Lung microvascular endothelial cell (primary cell): ENCODE measurements around the gene TNFAIP2. TPM values are rescaled to one million over a fixed set of nuclear protein-coding genes. Genes with fewer than 3 reads are reported as not detected.
A peak's percentile ranks its signal among the peaks of the same experiment; 100 is the strongest.

ENCODE experiments used
- DNase-seq, 2 donors: peaks; one replicate each; pipeline versions ENCODE4 v3.0.0 to v3.0.0-alpha.2; 2010; ENCODE audit warnings: low read depth in 2 of 2
- total RNA-seq: library from RNA; depleted of rRNA; stranded (reverse); fragments of >200 nt; gene quantifications from 2 replicates; pipeline ENCODE4 v1.2.1, GENCODE V29; 2014

TNFAIP2 gene
- total RNA-seq, 1 donor from 2014 or later: 21.0 TPM

DNA sequence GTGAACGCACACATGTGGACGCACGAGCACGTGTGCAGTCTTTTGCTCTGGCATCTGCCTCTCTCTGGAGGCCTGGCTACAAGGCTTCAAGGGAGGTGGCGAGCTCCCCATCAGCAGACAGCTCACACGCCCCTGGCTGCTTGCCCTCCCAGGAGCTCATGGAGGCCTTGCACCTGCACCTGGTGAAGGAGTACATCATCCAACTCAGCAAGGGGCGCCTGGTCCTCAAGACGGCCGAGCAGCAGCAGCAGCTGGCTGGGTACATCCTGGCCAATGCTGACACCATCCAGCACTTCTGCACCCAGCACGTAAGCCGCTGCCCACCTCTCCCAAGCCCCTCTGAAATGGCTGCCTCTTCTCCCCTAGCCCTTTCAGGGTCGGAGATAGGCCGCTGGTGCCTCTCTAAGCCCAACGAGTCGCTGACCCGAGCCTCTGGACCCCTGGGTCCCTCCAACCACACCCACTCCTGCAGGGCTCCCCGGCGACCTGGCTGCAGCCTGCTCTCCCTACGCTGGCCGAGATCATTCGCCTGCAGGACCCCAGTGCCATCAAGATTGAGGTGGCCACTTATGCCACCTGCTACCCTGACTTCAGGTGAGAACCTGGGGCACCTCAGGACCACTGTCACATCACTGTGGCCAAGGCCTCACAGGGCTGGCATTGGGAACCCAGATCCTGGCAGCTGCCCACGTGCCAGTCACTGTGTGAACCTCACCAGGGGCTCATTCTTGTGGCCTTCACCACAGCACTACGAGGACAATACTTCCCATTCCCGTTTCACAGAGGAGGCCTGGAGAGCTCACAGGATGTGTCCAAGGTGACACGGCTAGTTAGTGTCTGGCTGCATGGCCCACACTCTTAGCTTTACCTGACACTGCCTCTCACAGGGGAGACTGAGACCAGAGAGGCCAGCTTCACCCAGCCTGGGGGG is 10.2 kb downstream of the TNFAIP2 start:
- DNase-seq: no peak

- DNase-seq: no peak
Observed at GRCh38 chr14:103134405-103134804, 11.1 kb downstream of the TNFAIP2 start.

- no peak for DNase-seq
Observed at GRCh38 chr14:103134919-103135318, 11.7 kb downstream of the TNFAIP2 start.

GRCh38 chr14:103135333-103136260 is 12.3 kb downstream of the TNFAIP2 start:
- DNase-seq: no peak

- DNase-seq: no peak
Observed at GRCh38 chr14:103136388-103137271, 13.4 kb downstream of the TNFAIP2 start.

DNA sequence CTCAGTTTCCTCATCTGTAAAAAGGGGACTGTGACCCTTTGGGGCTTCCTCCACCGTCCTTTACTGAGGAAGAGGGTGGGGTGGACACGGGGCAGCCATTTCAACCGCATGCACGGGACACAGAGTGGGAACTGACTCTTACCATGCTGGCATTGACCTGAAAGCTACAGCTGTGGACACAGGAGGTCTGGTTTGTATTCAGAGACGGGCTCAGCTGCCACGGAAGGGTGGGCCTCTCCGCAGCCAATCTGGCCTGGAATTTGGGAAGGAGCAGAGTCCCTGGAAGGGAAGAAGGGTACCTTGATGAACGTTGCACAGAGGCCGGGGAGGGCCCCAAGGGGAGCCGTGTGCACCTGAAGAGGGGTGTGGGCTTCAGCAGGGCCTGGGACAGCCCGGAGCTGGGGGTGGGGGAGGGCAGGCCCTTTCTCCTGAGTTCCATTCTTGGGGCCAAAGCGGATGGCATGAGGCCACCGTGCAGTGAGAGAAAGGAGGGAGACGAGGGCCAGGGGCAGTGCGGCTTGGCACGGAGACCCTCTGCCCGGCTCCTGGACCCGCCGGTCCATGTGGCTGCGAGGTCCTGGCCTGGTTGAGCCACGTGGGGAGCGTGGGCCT is 14.5 kb downstream of the TNFAIP2 start:
- DNase-seq: no peak

DNA sequence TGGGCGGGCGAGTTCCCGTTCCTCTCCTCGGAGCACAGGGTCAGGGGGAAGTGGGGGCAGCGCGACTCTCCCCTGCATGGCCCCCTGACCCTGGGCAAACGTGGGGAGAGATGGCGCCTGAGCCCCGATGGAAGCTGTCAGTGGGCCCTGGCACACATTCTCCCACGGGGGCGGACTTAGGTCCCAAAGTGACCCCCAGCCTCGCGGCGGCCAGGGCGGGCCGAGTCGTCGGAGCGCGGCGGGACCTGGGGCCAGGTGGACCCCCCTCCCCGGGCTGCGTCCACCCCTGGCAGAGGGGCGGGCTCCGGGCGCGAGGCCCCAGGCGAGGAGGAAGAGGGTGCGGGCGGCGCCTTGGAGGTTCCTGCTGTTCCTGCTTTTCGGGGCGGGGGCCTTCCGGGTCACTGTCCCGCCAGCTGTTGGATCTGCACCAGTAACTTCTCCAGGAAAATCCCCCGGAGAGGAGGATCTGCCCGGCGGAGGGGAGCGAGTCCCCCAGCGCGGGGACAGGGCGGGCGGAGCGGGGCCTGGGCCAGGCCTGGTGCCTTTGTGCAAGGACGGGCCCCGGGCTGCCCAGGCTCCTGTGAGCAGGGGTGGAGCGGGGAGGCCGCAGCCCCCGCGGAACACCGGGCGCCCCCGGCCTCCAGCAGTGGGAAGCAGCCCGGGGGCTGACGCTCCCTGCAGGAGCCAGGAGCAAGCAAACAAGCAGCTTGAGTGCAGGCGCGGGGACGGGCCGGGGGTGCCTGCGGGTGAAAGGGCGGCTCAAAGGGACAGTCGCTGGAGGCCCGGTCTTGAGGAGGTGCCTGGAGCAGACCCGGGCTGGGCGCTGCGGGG is 15.3 kb downstream of the TNFAIP2 start:
- DNase-seq: no peak

GRCh38 chr14:103139132-103140025 is 16.1 kb downstream of the TNFAIP2 start:
- DNase-seq: no peak

DNA sequence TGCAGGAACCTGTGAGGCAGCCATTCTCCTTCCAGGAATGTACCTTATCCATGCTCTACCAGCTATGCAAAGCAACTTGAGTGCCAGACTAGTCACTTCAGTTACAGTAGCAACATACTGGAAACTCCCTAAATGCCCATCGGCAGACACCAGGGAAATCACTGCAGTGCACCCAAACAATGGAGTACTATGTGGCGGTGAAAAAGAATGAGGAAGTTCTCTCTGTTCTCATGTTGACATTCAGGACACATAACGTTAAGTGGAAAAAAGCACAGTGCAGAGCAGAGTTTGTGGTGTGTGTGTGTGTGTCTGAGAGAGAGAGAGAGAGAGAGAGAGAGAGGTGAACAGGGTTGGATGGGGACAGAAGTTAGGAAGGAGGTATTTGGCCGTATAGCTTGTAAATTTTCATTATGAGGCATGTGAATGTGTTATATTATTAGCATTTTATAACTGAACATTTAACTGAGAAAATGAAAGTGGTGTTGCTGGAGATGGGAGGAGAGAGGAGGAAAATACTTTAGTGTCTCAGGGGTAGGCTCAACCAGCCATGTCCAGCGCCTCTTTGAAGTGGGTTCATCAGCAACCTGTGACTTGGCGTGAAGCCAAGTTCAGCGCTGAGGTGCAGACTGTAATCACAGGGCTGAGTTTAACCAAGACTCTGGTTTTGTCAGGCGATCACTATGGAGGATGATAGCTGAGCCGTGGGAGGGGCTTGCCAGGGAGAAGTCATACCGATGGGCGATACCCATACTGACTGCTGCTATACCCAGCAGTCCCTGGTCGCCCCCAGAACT is 17.3 kb downstream of the TNFAIP2 start:
- DNase-seq: no peak

GRCh38 chr14:103141117-103141796 is 18.0 kb downstream of the TNFAIP2 start:
- peak; percentile 63 to 81 for DNase-seq

- DNase-seq: no peak
Observed at GRCh38 chr14:103142026-103142425, 18.8 kb downstream of the TNFAIP2 start.

DNA sequence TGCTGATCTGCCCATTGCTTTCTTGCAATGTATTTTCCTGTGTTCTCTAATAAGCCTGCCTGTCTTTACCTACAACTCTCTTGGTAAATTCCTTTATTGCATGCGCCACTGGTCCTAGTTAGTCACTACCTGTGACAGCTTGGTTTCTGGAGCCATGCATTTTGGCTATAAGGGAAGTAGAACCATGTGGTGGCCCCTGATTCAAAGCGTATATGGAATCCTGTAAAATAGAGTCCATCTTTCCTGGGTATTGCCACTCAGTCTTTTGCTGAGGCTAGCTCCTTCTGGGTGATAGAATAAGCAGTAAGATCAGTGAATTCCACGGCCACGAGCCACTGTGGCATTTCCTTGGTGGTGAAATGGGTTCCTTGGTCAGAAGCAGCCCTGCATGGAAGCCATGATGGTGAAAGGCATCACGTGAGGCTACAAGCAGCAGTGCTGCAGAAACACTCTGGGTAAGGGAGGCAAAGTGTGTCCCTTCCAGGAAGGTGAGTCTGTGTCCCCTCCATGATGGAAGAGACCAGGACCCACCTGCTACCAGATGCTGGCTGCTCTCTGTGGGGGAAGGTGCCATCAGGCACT is 19.6 kb downstream of the TNFAIP2 start:
- DNase-seq: no peak

- no peak for DNase-seq
Observed at GRCh38 chr14:103143506-103143905, 20.2 kb downstream of the TNFAIP2 start.

- no peak for DNase-seq
Observed at GRCh38 chr14:103144085-103144484, 20.8 kb downstream of the TNFAIP2 start.

- DNase-seq: no peak
Observed at GRCh38 chr14:103146141-103146709, 23.0 kb downstream of the TNFAIP2 start.

- DNase-seq: no peak
Observed at GRCh38 chr14:103149351-103150237, 26.3 kb downstream of the TNFAIP2 start.
